ENCODE results near the gene LBX2.
A peak's percentile ranks its signal among the peaks of the same experiment; 100 is the strongest.

DNA sequence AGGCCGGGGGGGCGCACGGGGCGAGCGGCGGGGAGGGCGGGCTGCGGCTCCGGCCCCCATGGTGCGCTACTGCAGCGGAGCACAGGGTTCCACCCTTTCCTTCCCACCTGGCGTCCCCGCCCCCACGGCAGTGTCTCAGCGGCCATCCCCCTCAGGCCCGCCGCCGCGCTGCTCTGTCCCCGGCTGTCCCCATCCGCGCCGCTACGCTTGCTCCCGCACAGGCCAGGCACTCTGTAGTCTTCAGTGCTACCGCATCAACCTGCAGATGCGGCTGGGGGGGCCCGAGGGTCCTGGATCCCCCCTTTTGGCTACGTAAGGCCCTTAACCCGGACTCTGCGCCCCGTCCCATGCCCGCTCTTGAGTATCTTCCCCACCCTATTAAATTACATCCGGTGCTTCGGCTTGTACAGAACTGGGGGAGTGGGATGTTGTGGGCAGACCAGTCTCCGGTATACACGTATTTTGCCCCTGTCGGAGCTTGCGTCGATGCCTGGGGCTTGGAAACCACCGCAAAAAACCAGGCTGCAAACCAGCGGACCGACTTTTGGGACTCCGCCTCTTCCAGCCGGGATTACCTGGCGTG lies 41.8 kb downstream of the LBX2 start:
- TF ChIP-seq, protein P1, sequence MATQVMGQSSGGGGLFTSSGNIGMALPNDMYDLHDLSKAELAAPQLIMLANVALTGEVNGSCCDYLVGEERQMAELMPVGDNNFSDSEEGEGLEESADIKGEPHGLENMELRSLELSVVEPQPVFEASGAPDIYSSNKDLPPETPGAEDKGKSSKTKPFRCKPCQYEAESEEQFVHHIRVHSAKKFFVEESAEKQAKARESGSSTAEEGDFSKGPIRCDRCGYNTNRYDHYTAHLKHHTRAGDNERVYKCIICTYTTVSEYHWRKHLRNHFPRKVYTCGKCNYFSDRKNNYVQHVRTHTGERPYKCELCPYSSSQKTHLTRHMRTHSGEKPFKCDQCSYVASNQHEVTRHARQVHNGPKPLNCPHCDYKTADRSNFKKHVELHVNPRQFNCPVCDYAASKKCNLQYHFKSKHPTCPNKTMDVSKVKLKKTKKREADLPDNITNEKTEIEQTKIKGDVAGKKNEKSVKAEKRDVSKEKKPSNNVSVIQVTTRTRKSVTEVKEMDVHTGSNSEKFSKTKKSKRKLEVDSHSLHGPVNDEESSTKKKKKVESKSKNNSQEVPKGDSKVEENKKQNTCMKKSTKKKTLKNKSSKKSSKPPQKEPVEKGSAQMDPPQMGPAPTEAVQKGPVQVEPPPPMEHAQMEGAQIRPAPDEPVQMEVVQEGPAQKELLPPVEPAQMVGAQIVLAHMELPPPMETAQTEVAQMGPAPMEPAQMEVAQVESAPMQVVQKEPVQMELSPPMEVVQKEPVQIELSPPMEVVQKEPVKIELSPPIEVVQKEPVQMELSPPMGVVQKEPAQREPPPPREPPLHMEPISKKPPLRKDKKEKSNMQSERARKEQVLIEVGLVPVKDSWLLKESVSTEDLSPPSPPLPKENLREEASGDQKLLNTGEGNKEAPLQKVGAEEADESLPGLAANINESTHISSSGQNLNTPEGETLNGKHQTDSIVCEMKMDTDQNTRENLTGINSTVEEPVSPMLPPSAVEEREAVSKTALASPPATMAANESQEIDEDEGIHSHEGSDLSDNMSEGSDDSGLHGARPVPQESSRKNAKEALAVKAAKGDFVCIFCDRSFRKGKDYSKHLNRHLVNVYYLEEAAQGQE (IDR thresholded peaks at IDR 0.05): peak; percentile 84
- TF ChIP-seq YY1 (IDR thresholded peaks at IDR 0.05) (no peak), SP1 (IDR thresholded peaks at IDR 0.05) (no peak), JUND (IDR thresholded peaks at IDR 0.05) (no peak), RAD21 (IDR thresholded peaks at IDR 0.05) (no peak), GABPA (IDR thresholded peaks at IDR 0.05 in 1 of 2, conservative IDR thresholded peaks at IDR 0.05 in 1 of 2) (no peak)
- TF ChIP-seq, protein P2, sequence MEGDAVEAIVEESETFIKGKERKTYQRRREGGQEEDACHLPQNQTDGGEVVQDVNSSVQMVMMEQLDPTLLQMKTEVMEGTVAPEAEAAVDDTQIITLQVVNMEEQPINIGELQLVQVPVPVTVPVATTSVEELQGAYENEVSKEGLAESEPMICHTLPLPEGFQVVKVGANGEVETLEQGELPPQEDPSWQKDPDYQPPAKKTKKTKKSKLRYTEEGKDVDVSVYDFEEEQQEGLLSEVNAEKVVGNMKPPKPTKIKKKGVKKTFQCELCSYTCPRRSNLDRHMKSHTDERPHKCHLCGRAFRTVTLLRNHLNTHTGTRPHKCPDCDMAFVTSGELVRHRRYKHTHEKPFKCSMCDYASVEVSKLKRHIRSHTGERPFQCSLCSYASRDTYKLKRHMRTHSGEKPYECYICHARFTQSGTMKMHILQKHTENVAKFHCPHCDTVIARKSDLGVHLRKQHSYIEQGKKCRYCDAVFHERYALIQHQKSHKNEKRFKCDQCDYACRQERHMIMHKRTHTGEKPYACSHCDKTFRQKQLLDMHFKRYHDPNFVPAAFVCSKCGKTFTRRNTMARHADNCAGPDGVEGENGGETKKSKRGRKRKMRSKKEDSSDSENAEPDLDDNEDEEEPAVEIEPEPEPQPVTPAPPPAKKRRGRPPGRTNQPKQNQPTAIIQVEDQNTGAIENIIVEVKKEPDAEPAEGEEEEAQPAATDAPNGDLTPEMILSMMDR (IDR thresholded peaks at IDR 0.05; ENCODE audit: low read depth, low read length, missing input control): no peak
- TF ChIP-seq, protein P3, sequence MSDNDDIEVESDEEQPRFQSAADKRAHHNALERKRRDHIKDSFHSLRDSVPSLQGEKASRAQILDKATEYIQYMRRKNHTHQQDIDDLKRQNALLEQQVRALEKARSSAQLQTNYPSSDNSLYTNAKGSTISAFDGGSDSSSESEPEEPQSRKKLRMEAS (IDR thresholded peaks at IDR 0.05): no peak
- TF ChIP-seq, protein P4, sequence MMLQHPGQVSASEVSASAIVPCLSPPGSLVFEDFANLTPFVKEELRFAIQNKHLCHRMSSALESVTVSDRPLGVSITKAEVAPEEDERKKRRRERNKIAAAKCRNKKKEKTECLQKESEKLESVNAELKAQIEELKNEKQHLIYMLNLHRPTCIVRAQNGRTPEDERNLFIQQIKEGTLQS (IDR thresholded peaks at IDR 0.05): no peak
